ENCODE measurements around the gene RAD9A.

The RAD9A gene

GRCh38 chr11:67368621-67369020, 23.2 kb upstream of the RAD9A start:
- TF ChIP-seq RARB (CRISPR knock-in tag; IDR thresholded peaks at IDR 0.05) (no peak), ZNF70 (CRISPR knock-in tag; IDR thresholded peaks at IDR 0.05) (no peak), CSDC2 (CRISPR knock-in tag; IDR thresholded peaks at IDR 0.05) (no peak), PATZ1 (CRISPR knock-in tag; IDR thresholded peaks at IDR 0.05; ENCODE audit: borderline replicate concordance) (no peak), ESRRG (CRISPR knock-in tag; IDR thresholded peaks at IDR 0.05) (no peak), GLIS3 (CRISPR knock-in tag; IDR thresholded peaks at IDR 0.05) (no peak), CSRNP3 (CRISPR knock-in tag; IDR thresholded peaks at IDR 0.05) (no peak), CREB5 (CRISPR knock-in tag; IDR thresholded peaks at IDR 0.05; ENCODE audit: low read depth) (no peak)
- no peak for ATAC-seq

GRCh38 chr11:67369275-67369674, 22.5 kb upstream of the RAD9A start:
- TF ChIP-seq ZFP30 (CRISPR knock-in tag; IDR thresholded peaks at IDR 0.05) (no peak), PATZ1 (CRISPR knock-in tag; IDR thresholded peaks at IDR 0.05; ENCODE audit: borderline replicate concordance) (no peak), PPARA (CRISPR knock-in tag; IDR thresholded peaks at IDR 0.05; ENCODE audit: borderline replicate concordance) (no peak), ZFP3 (CRISPR knock-in tag; IDR thresholded peaks at IDR 0.05) (no peak), ZNF8 (CRISPR knock-in tag; IDR thresholded peaks at IDR 0.05) (no peak), ZNF70 (CRISPR knock-in tag; IDR thresholded peaks at IDR 0.05) (no peak), CREB5 (CRISPR knock-in tag; IDR thresholded peaks at IDR 0.05; ENCODE audit: low read depth) (no peak), BACH2 (CRISPR knock-in tag; IDR thresholded peaks at IDR 0.05; ENCODE audit: borderline replicate concordance) (no peak), ESRRG (CRISPR knock-in tag; IDR thresholded peaks at IDR 0.05) (no peak), ARNTL (CRISPR knock-in tag; IDR thresholded peaks at IDR 0.05; ENCODE audit: borderline replicate concordance, low read depth) (no peak), RARB (CRISPR knock-in tag; IDR thresholded peaks at IDR 0.05) (no peak), ISL1 (CRISPR knock-in tag; IDR thresholded peaks at IDR 0.05) (no peak), TOX (CRISPR knock-in tag; IDR thresholded peaks at IDR 0.05; ENCODE audit: borderline replicate concordance) (no peak), CSRNP3 (CRISPR knock-in tag; IDR thresholded peaks at IDR 0.05) (no peak), TCF4 (CRISPR knock-in tag; IDR thresholded peaks at IDR 0.05; ENCODE audit: borderline replicate concordance) (no peak)
- no peak for ATAC-seq

GRCh38 chr11:67369801-67370284, 21.9 kb upstream of the RAD9A start:
- TF ChIP-seq CREB5 (CRISPR knock-in tag; IDR thresholded peaks at IDR 0.05; ENCODE audit: low read depth), result no peak
- no peak for TF ChIP-seq GLIS3 (CRISPR knock-in tag; IDR thresholded peaks at IDR 0.05)
- TF ChIP-seq ZNF565 (CRISPR knock-in tag; conservative IDR thresholded peaks at IDR 0.05; ENCODE audit: low read depth), result no peak
- no peak for TF ChIP-seq ZC3H10 (CRISPR knock-in tag; IDR thresholded peaks at IDR 0.05)
- no peak for TF ChIP-seq PPARA (CRISPR knock-in tag; IDR thresholded peaks at IDR 0.05; ENCODE audit: borderline replicate concordance)
- no peak for TF ChIP-seq CSDC2 (CRISPR knock-in tag; IDR thresholded peaks at IDR 0.05)
- TF ChIP-seq RARB (CRISPR knock-in tag; IDR thresholded peaks at IDR 0.05), result no peak
- TF ChIP-seq PATZ1 (CRISPR knock-in tag; IDR thresholded peaks at IDR 0.05; ENCODE audit: borderline replicate concordance), result no peak
- ATAC-seq, result no peak
